NCI-H2227 (cell line): ENCODE measurements around the gene SETD4.
"Not testable (repeated sequence)": the region's sequence is repeated elsewhere in the genome, so short reads cannot be mapped to it uniquely, and the experiment has no call there.

Experiments
- DNase-seq: peaks from one replicate; lab custom pipeline; 2025; ENCODE audit not compliant: unreplicated experiment; lab: John Stamatoyannopoulos, UW

The SETD4 gene

DNA sequence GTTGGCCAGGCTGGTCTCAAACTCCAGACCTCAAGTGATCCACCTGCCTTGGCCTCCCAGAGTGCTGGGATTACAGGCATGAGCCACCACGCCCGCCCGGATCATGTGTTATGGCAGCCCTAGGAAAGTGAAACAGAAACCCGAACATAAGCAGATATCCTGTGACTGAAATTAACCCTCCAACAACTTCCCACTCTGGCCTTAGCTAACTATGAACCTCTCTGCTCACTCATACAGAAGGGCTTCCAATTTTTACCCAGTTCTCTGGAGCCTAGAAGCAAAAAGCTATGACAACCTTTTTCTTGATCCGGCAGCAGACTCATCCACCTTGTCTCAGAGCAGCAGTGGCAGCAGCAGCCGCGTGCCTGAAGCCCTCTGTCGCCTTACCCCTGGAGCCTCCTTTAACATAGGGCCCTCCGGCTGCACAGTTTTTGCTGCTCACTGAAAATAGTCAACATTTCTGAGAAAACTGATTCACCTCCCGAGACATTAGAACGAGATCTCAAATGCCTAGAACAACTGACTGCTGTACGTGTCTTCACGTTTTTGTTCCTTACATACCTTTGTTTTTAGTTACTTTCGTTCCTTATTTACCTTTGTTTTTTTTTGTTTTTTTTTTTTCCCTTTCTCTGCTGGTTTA is 18.8 kb upstream of the SETD4 start:
- DNase-seq: no peak

DNA sequence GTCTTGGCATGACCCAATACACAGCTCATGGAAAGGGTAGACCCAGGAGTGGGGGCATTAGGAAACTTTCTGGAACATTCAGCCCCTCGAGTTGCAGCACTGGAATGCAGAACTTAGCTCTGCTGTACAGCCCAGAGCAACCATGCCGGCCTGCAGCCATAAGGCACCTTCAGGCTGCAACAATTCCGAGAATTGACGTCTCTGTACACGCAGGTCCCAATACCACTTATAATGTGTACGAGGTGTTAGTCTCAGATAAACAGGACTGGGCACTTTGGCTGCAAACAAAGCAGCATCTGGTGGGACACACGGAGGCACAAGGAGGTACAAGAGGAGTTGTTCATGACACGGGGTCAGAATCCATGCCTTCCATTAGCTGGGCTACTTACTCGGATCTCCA is 17.4 kb upstream of the SETD4 start:
- no peak for DNase-seq

DNA sequence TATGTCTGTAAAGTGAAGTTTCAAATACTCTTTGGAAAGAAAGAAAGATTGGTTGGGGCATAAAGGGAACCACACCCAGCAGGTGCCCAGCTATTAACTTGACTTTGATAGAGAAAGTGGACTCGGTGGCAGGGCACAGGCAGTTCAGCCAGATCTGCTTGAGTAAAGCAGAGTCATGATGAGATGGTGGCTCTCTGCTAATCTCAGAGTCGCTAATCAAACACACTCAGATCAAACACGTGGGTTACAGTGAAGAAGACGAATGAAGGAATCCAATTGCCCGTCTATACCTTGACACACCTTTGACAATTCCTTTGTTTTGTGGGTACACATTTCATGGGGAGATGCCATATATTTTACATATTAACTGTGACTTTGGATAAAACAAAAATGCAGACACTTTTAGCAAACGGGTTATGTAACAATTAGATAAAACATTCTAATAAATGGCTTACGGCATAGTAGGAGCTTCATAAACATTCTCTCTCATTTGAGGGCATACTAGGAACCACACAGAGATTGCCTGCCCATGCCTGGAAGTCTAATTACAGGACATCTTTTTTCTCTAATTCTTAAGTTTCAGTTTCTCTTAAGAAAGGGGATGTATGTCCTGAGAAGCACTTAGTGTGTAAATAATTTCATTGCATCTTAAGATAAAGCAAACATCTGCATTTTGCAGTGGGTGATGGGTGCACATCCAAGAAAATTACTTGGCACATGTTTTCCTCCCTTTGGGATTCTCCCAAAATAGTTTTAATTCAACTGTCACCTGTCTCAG is 16.7 kb upstream of the SETD4 start:
- DNase-seq: no peak

DNA sequence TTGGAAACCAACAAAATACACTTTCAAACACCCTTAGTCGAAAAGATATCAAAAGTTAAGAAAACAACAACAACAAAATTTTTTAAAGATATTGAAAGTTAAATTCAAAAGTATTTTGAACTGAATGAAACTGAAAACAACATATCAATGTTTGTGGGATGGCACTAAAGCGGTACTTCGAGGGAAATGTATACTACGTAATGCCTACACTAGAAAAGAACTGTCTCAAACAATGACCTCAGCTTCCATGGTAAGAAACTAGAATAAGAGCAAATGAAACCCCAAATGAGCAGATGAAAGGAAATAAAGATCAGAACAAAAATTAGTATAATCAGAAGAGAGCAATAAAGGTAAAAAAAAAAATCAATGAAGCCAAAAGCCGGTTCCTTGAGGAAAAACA is 15.6 kb upstream of the SETD4 start:
- no peak for DNase-seq

DNA sequence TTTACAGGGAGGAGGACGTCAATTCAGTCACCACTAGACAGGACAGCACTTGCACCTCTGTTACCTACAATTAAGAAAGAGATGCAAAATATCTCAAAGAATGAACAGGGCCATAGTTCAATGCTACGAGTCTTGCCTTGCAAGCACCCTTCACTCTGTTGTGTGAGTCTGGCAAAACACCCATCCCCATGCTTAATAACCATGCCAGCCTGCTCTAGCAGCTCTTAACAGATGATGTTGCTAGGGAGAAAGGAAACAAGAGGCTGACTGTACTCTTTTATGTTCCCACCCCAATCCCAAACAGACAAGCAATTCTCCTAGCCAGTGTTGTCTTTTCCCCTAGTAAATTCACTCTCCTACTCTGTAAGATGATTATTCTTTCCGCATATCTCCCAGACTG is 14.8 kb upstream of the SETD4 start:
- no peak for DNase-seq

DNA sequence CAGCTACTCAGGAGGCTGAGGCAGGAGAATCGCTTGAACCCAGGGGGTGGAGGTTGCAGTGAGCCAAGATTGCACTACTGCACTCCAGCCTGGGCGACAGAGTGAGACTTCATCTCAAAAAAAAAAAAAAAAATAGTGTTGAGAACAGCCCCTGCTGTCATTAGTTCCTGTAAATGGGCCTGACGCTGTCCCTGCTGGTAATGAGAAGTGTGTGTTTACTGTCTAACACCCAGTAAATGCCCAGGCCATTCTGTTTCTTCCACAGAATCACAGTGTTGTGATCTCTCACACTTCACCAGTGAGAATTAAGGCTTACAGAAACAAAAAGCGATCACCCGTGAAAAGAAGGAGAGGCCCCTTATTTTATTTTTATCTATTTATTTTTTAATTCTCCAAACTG is 13.6 kb upstream of the SETD4 start:
- DNase-seq: not testable (repeated sequence)

DNA sequence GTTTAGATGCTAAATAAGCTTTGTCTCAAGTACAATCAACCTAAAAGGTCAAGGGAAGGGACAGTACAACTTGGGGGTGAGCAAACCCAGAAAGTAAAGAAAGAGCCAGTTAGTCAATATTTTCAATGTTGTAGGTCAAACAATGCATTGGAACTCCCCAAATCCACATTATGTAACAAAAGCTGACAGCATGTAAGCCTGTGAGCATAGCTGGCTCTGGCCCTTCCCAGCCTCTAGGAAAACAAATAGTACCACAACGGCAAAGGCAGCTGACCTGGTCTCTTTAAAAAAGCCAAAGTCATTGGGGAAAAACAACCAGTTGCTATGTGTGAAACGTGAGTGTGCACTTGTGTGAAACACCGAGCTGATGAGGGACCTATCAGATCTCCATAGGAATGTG is 12.9 kb upstream of the SETD4 start:
- DNase-seq: no peak

DNA sequence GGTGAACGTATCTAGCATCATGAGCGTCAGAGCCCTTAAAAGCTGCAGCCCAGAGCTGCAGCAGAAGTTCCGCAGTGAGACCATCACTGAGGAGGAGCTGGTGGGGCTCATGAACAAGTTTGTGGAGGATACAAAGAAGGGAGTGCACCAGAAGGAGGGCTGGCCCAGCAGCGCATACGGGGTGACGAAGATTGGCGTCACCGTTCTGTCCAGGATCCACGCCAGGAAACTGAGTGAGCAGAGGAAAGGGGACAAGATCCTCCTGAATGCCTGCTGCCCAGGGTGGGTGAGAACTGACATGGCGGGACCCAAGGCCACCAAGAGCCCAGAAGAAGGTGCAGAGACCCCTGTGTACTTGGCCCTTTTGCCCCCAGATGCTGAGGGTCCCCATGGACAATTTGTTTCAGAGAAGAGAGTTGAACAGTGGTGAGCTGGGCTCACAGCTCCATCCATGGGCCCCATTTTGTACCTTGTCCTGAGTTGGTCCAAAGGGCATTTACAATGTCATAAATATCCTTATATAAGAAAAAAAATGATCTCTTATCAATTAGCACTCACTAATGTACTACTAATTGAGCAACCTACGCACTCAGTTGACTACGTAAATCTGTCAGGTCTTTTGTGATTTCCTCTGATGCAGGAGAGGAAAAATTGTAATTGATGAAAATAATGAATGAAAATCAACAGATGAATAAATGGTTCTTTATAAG is 12.3 kb upstream of the SETD4 start:
- DNase-seq: no peak

DNA sequence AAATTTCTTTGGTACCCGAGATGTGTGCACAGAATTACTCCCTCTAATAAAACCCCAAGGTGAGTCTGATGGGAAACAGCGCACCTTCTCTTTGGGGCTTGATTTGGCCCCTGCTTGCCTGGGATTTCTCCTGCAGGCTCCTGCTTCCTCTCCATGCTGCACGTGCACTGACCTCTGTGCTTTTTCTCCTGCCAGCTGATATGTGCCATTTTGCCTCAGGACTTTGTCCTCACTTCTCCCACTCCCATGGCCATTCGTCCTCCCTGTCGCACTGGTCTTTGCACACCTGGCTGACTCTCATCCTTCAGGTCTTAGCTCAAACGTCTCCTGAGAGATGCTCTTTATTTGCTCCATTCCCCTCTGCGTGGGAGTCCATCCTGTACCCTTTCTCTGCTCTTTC is 10.7 kb upstream of the SETD4 start:
- DNase-seq: no peak

DNA sequence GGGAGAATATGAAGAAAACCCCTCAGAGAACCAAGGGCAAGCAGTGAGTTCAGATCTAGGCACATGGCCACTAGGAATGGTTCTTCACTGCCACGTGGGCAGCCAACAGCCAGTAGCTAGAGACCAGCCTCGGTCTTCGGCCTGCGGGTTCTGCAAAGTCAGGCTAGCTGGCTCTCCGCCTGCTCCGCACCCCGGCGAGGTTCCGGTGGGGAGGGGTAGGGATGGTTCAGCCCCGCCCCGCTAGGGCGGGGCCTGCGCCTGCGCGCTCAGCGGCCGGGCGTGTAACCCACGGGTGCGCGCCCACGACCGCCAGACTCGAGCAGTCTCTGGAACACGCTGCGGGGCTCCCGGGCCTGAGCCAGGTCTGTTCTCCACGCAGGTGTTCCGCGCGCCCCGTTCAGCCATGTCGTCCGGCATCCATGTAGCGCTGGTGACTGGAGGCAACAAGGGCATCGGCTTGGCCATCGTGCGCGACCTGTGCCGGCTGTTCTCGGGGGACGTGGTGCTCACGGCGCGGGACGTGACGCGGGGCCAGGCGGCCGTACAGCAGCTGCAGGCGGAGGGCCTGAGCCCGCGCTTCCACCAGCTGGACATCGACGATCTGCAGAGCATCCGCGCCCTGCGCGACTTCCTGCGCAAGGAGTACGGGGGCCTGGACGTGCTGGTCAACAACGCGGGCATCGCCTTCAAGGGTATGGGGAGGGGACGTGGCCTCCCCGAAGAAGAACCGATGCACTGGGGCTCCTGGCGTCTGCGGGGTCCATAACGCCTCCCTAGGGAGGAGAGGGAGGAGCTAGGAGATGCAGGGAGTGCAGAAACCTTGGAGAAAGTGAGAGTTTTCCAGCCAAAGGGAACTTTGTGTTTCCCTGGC is 9.6 kb upstream of the SETD4 start, which contains the start of gene CBR1:
TSS of gene CBR1 (plus strand) at position 312 of the 871 bp plus-strand sequence. CDS start at position 404, 92 bp downstream.
- DNase-seq: peak; percentile 96

DNA sequence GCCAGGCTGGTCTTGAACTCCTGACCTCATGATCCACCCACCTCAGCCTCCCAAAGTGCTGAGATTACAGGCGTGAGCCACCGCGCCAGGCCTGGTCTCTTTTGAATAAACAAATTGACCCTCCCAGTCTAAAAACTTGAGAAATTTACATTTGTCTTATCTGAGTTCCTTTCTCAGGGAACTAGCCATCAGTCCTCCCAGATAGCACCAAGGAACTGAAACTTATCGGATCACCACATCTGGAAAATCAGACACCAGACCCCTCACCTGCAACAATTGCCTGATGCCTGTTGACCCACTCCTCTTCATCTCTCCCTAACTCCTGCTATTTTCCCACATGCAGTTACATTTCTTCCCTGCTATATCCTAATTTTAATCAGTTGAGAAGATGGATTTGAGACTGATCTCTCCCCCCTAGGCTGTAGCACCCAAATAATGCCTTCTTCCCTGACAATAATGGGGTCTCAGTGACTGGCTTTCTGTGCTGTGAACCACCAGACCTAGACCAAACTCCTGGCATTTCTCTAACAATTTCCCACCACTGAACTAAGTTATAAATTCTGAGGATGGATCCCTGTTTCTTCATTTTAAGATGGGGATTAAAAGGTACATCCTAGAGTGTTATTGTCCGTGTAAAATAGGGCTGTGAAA is 8.5 kb upstream of the SETD4 start:
- no peak for DNase-seq

DNA sequence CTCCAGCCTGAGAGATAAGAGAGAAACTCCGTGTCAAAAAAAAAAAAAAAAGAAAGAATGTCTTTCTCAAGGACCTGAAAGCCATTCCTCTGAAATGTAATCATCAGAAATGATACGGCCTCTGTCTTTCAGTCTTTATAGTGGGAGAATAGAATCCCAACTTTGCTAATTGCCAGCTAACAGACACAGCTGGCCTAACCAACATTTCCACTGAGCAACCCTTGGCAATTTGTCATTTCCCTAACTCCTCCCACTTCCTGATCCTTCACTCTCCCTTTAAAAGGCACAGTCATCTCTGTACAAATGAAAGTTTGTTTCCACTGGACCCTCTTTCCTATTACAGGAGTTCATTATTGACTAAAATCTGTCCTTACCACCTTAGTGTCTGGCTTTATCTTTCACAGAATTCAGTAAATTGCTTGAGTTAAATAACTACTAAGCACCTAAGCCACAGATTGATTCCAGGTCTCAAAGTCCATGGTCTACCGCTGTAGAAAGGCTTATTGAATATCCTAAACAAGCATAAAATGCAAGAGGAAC is 5.2 kb upstream of the SETD4 start:
- no peak for DNase-seq

DNA sequence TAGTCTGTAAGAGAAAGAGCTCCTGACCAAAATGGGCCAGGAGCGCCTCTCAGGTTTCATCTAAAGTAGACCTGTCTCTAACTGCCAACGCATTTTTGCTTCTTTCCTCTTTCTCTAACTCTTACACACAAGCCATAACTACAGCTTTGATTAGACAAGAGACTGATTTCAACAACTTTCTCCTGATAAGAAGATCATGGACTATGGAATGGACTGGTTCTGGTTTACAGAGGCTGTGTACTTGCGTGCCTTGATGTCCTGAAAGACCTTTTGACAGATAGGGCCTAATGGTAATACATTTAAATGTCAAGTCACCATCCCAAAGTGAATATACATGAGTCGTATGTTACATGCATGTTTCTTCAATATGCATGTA is 3.7 kb upstream of the SETD4 start:
- no peak for DNase-seq

DNA sequence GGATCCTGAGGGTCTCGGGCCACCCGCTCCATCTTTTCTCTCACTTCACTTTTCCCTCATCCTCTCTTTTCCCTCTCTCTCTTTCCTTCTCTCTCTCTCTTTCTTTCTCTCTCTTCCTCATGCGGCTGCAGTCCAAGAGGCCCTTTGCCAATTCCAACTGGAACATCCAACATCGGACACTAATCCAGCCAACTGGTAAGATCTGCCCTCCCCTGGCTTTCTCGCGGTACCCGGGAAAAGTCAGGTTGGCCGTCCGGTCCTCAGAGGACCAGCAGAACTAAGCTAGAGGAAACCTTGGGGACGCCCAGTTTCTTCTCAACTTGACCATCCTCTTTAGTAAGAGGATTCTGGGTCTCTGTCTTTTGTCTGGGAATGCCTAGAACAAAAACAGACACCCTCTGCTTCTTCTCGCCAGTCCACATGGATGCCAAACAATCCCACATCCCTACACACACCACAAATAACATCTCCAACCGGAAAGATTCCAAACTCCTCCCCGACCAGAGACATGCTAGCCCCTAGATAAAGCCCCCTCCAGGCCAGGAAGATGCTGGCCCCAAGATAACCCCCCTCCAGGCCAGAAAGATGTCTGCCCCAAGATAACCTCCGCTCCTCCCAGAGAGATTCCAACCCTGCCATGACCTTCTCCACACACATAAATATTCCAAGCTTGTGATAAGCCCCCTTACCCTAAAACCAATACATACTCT is 3.2 kb upstream of the SETD4 start:
- no peak for DNase-seq

DNA sequence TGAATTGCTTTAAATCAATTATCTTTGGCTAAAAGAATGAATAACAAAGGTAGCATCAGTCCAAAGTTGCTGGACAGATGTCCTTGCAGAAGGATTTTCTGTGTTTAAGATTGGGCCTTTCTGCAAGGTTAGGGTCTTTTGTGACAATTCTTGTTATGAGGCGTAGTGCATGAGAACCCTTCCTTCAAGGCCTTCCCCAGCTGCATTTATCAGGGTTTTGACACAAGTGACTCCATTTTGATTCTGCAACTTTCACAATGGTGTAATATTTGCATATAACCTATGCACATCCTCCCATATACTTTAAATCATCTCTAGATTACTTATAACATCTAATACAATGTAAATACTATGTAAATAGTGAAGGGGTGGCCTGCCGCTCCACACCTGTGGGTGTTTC is 1.1 kb upstream of the SETD4 start:
- DNase-seq: no peak

DNA sequence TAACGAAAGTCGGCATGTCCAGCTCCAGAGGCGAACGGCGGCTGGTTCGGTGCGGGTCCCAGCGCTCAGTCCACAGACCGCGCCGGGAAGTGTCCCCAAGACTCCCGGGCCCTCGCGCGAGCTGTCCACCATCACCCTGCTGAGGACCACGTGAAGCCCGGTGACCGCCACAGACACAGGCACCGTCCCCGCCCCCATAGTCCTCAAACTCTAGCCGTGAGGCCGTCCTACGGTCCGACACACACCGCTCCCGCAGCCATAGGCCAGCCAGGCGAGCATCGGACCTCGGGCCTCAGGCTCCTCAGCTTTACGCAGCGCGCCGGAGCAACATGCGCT is 535 bp downstream of the SETD4 start:
- DNase-seq: peak; percentile 82

DNA sequence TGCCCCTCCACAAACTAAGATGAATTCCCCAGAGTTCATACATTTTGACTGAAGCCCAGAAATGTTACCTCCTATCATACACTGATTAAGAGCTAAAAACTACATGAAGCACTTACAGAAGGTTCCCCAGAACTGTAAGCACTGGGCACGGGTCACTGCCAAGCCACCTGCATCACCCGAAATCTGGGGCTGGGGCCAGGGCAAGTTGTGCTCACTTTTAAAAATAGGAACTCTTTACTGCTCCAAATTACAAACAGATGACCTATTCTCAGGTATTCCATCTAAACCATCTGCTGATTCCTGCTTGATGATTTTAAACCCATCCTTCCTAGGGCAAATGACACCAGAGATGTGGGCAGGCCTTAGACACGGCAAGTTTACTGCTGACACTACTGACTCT is 4.8 kb downstream of the SETD4 start:
- no peak for DNase-seq

DNA sequence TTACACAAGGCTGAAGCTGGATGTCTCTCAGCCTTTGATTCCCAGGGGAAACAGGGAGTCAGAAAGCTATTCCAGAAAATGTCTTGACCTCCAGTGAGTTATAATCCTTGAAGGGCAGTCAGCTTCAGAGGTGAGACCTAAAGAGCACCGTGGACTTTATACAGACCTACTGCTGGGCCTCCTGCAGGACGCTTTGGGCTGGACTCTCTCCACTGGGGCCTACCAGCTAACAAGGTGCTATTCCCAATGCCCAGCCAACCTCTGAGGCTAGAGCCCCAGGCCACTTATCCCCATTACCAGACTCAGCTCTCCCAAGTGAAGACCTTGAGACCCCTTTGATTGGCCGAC is 6.6 kb downstream of the SETD4 start:
- no peak for DNase-seq

DNA sequence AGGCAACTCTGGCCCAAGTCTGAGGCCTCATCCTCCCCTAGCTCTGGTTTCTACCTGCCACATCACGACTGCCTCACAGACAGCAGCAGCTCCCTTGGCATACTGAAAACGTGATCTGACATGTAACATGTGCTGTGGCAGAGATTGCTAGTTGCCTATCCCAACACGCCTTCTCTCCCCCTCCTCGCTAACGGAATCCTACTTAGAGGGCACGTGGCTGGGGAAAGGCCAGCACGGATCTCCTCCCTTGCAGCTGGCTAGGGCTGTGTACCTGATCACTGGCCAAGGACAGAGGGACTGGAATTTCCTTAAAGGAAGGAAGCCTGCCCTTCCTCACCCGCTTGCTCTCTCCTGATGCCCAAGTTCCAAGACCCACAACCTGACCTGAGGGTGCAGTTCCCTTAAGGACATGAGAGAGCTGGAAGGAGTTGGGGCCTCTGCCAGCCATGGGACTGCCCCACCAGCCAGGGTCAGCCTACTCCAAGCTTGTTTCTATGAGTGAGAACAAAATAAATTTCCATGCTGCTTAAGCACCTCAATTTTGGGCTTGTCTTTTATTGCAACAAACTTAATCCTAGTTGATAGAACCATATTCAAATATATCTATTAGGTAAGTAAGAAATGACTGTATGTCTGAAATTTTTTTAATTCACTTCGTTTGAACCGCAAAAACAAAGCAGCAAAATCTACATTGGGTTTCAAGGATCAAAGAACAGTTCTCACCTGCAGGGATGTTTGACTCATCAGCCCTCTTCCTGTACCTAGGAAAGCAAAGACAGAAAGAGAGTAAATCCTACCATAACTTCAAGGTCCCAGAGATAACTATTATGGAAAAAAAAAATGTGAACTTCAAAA is 7.2 kb downstream of the SETD4 start:
- no peak for DNase-seq
